Dedifferentiated amniotic fluid mesenchymal stem cell (primary cell): ENCODE data around the gene CTBP2.

Experiments
- DNase-seq: peaks from one replicate; pipeline ENCODE4 v3.0.0-alpha.2; 2016; ENCODE audit errors: extremely low spot score

The CTBP2 gene

DNA sequence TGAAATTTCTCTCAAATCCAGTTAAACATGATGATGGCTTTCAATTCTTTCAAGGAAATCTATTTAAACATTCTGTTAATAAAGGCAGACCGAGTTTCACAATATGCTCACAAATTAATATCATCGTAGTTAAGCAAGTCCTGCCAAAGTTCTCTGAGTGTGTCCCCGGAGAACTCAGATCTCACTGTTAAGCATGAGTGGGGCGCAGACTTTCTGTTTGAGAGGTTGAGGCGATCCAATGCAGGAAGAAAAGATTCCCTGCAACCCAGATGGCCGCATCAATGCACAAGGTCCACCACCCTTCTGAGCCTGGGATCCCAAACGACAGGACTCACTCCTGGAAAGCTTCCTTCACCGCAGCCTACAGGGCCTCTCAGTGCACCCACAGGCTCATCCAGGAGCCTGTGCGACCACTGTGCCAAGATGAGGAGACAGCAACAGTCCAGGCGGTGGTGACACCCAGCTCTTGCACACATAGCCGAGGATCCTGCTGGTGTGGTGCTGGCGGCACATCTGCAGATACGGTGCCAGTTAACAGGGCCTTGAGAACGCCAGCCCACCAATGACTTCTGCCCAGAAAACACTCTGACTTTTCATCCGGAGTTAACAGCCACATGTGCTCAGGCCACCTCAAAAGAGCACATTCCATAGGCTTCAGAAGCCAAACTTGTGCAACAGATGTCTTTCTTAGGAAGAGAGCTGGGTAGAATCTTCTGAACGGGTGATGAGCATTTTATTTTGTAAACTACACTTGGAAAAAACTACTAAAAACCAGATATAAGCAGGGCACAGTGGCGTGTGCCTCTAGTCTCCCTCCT is 116.3 kb downstream of the CTBP2 start:
- no peak for DNase-seq

DNA sequence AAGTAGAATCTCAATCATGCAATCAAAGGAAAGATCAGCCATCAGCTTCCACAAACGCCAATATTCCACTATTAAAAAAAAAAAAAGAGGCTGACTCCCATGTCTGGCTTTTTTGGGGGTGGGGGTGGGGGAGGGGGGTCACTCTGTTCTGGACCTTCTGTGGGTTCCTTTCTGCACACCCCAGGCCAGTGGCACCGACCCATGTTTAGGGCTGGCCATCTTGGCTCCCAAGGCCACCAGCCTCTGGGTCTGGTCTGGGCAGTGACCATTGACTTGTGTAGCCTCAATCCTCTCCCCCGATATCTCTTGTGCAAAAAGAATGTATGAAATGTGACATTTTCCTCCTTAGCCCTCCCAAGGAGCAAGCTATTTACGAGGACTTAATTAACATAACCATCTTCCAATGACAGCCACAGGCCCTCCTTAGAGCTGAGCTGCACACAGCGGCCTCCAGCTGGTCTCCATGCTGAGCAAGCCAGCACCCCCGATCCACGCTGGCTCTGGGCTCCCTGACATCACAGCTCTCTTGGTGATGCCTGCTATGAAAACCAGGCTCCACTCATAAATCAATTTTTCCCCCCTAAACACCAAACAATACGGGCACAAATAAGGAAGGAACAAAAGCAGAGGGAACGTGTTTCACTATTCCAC is 118.4 kb downstream of the CTBP2 start:
- DNase-seq: no peak

DNA sequence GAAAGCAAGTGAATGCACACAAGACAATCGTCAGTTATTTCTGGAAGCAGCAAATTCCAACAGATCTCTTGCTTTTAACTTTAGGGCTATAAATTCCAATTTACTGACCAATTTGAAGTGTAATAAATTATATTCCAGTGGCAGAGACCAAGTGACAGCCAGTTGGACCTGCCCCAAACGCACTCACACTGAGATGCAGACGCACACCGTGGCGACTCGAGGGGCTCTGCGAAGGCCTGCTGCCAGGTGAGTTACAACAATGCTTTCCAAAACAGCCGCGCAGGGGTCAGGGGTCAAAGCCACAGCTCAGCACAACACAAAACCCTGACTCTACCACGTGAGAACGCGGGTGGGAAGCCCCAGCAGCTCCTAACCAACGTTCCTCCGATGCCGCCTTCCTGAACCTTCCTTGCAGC is 121.0 kb downstream of the CTBP2 start:
- no peak for DNase-seq

DNA sequence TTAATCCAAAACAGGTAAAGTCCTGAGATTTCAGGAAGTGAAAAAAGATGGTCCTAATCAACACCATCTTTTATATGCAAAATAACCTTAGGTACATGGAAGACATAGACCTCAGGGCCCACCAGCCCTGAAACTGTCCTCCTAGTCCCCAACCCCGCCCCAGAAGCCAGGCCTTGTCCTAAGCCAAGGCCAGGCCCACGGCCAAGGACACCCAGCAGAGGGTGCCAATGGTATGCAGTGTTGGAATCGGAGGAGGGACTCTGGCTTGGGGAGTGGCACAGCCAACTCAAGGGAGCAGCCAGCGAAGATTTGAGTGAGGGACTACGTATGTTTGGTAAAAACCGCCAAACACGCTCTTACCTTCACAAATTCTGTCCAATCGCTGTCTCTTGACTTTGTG is 121.7 kb downstream of the CTBP2 start:
- no peak for DNase-seq

DNA sequence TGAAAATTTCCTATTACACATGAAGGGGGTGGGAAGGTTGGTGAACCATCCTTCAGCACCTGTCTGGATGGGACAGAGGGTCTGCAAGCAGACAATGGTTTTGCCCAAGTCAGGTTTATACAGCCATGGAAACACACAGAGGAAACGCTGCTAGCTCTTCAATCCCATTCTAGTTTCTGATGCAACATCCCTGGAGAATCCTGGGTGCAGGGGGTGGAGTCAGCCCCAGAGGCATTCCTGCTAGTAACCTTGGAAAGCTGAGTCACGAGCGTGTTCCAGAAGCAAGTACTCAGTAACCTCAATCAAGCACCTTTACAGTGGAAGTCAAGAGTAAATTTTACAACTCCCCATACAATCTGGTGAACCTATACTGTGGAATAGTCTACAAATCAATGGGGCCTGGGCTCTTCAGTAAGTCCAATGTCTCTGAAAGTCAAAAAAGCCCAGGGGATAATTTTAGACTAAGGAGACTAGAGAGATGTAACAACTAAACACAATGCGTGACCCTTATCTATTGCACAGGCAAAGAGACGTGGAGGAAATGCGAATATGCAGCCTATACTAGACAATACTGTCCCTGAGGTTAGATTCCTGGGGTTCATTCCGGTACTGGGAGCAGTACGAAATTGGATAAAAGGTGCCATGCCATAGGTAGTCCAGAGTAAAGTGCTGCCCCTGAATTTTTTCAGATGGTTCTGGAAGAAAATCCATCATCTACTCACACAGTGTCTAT is 123.1 kb downstream of the CTBP2 start:
- DNase-seq: no peak

DNA sequence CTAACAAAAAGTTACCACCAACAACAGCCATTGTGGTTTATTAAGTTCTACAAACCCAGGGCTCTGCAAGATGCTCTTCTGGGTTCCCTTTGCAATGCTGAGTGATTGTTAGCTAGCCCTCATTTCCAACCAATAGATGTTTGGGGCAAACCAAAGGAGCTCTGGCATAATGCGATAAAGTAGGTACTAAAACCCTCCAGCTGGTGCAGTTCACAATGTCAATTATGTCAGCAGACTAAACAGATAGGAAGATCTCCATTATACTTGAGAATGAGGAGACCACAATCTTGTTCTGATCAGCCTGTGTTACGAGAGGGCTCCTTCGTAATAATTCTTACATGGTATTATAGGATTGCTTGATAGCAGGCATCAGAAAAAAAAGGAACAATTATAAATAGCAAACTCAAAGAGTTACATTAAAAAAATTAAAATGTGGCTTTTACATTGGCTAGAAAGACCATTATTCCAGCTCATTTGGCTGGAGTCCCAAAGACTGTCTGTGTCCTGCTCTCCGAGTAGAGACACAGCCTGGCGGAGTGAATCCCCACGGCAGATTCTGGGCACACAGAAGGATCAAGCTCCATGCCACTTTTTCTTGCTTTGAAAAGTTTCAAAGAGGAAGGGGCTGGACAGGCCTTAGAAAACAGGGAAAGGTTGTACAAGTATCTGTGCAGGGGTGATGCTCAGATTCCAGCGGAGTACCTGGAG is 124.6 kb downstream of the CTBP2 start:
- no peak for DNase-seq

DNA sequence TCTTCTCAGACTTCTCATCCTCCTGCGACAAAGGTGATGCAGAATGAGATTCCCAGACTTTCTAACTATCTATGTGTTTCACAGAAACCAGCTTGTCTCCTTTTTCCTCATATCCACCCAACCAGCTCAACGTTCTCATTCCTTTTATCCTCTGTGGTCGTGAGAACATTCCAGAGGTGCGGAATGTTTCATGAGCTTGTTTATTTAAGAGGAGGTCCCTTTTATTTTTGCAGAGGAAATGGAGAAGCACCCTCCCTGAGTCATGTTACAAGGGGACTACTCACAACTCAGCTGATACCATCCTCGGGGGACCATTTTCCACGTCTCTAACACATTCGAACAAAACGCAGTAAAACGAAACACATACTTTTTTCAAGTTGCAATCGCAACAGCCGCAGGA is 125.2 kb downstream of the CTBP2 start:
- DNase-seq: peak; percentile 86

DNA sequence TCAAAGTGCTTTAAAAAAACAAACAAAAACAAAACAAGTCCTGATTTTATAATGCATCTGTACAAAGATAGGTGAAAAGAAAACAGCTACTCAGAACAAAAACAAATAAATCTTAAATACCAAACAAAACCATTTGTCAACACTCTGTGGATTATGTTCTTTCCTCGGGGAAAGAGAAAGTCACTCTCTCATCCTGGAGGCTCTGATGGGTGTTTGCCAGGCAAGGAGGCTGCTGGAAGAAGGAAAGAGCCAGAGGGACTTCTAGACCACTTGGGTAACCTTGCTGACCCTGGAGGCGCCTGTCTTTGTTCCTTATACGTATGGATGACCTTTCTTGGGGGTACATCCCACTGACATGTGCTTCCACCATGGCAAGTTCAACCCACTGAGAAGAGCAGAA is 125.7 kb downstream of the CTBP2 start:
- DNase-seq: peak; percentile 17

DNA sequence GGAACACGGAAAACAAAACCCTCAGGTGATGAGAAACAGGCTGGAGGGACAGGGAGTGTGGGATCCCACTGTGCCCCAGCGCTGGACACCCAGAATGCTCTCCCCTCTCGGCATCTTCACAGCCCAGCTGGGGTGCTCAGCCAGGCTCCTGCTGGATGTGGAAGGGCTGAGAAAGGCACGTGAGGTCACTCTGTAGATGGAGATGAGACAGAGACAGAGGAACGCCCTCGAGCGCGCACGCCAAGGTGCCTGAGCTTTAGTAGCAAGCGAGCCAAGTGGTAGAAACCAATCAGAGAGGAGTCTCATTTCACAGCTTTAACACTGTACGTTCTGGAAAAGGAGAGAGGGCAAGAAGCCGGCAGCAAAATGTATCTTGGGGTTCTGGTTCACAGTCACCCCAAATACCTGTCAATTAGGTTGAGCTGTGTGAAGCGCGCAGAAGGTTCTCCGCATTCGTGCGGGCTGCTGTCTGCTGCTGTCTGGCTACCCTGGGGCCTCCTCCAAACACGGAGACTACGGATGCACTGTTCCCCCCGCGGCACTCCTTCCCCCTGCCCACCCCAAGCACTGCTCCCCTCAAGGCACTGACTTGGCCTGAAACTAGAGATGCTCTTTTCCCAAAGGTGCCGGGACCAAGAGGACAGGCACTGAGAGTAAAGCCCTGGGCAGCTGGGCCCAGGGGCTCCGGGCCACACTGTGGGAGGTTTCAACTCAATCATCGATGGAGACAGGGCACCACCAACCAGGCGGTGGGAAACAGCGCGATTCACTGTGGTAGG is 127.0 kb downstream of the CTBP2 start:
- DNase-seq: no peak

DNA sequence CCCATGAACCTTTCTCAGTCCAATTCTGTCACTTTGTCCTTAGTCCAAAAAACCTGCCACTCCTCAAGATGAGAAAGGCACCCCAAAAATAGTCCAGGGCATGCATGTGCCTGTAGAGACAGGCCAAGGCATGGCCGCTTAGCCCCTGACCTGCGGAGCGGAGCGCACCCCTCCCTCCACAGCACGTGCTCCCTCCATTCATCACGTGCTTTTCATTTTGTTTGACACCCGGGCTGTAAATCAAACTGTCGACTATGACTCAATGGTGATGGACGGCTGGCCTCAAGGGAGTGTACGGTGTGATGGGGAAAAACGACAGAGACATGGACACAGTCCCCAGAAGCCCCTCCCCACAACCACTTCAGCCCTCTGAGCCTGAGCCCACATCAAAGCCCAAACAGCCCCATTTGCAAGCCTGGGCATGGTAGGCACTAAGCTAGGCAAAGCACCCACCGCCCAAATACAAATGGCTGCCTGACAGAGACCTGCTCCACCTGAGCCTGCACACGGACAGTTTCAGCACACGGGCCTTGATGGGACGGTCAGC is 127.8 kb downstream of the CTBP2 start:
- DNase-seq: no peak

DNA sequence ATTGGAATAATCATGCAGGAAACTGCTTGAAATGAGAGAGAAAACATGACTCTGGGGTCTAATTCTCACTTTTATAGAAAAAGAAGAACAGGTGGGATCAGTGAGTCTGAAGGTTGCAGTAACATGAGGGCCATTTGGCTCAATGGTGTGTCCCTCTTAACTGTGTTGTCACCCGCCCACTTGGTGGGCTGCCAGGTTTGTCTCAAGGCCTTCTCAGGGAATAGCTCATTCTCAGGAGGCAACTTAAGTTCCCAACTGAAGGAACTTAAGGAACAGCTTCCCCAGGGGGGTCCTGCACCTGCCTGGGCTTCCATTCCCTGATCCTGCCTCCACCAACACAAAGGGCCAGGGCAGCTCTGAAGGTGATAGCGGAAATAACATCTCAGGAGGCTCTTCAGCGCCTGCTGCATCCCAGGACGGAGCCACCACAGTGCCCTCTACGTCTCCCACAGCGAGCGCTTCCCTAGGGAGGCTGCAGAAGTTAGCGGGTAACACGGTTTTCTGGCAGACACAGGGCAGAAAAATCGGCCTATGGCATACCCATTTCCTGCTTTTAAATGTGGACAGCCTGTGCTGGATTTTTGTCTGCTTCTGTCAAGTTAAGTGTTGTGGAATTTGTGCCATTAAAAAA is 129.7 kb downstream of the CTBP2 start:
- DNase-seq: no peak

DNA sequence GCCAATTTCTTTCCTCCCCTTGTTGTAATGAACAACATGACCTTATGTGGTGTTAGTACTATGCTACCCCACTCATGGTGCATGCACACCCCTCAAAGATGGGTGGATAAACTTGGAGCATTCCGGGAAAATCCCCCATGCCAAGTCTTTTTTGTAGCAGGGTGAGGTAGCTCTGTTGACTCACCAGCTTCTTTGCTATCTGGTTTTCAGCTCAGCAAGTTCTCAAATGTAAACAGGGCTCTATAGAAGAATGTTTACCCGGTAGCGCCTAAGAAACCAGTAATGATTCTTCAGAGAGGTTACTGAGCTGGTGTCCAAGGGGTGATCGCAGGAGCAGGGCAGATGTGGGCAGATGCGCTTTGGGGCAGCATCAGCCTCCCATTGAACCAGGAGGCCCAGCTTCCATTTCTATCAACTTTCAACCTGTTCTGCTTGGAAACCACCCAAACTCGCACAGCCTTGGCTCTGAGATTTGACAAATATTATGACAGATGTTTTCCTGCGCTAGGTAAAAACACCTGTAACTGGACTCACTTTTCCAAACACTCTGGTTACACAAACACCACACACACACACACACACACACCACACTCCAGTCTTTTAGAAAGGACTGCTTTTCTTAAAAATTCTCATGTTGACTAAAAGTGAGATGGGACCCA is 130.7 kb downstream of the CTBP2 start:
- no peak for DNase-seq

DNA sequence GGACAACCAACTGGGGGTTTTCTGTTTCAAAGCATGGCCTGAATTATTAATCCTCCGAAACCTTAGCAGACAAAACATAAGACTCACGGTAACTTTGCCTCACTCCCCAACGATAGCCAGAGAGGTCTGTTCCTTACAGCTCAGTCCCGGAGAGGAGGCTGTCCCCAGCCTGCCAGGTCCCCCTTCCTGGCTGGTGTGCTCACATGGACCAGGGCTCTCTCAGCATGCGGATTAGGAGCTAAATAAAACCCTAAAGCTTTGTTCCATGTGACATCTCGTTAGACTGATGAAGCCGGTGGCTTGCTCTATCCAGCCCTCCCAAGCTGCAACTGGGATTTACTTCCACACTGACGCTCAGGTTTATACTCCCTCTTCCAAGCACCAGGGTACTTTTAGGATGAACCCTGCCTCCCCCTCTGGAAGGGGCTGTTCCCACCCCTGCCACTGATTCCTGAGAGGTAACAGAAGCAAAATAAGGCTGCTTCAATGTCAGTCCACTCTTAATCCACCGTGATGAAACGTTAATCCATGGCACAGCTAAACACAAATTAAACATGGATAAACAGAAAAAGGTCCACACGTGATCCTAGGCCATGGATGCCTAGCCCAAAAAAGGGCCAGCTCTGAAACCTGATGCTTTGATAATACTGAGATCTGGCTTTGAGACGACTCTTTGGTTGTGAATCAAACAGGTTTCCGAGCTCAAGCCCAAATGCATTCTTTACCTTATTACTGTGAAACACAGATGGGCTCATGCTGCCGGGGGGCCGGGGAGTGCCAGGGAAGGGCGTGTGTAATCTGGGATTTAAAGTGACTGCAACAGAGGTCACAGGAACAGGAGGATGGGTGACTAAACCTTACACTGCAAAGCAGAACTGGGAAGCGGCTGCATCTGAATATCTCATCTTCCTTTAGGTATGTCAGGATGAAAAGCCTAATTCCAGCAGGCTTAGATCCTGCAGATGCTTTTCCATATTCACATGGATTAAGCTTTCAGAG is 132.2 kb downstream of the CTBP2 start:
- no peak for DNase-seq

DNA sequence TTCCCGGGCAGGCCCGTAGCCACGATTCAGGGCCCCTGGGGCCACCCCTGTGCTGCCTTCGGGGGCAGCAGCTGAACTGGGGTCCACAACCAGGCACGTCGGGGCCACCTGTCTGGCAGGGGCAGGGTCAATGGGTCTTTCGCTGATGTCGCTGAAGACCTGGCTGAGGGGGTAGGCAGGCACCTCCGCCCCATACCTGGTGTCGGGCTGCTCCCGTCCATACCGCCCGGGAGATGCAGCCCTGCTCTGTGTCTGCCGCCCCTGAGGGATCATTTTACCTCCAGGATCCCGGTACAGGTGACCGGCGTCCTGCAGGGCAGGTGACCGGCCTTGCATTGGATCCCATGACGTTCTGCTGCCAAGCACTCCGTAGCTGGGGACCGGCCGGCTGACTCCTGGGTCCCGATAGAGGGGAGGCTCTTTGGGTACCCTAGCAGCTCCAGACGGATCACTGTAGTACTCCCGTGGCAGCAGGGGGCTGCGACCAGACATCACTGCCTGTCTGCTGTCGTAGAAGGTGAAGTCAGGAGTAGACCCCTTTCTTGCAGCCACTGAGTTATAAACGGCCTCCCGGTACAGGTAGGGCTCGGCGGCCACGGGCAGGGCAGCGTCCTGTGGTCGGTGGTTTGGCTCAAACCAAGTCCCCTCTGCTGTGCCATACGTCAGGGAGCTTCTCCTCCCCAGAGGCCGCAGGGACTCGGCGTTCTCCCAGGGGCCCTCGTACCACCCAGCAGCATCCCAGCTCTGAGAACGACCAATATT is 133.2 kb downstream of the CTBP2 start:
- no peak for DNase-seq

DNA sequence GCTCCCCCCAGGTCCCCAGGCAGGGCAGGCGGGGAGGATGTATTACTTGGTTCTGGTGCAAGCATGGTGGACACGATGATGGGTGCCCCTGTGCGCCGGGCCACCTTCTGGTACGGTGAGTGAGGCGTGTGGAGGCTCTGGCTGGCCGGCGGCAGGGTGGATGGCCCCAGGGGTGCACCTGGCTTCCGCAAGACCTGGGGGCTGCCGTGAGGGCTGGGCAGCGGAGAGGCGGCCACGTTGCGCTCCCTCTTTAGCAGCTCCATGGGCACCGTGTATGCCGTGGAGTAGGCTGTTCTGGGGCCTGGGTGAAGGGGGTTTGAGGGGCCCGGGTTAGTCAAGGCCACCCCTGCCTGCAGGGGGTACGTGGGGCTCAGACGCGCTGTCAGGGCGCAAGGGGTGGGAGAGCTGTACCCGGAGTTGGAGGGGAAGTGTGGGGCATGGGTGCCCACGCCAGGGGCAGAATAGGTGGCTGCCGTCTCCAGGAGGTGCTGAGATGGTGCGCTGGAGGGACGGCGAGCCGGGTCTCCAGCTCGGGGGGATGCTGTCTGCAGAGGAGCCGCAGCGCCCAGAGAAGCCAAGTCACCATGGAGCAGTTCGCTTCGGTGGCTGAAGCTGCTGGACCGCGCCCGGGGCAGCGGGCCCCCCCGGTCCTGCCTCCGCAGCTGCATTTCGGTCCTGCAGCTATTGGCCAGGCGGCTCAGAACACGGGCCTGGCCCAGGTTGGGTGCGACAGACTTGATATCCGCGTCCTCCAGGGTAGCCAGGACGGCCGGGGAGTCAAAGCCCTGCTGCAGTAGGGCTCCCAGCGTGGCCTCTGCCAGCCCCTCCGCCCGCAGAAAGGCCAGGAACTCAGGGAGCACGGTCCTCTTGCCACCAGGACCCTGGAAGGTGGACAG is 134.1 kb downstream of the CTBP2 start:
- DNase-seq: no peak

DNA sequence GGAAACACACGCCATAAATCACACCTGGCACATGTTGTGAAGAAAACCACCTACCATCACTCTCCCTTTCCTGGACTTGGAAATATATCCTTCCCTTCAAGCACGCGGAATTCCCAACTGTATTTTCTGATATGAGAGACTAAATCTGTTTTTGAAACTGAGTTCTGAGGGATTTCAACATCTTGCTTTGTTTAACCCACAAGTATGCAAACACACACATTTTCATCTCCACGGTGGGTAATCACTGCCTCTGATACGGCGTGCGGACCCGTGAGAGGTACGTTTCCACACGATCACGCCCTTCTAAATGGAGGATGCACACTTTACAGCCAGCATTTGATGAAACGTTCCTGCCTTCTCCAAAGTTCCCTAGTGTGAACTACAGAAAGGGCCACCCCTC is 135.0 kb downstream of the CTBP2 start:
- no peak for DNase-seq
